K562 treated with DMSO at 1 percent for 12 hours (cell line): ENCODE measurements around the gene CYP2F1. TPM values are rescaled to one million over a fixed set of nuclear protein-coding genes. Genes with fewer than 3 reads are reported as not detected.

Source experiments
- total RNA-seq: library from RNA; unstranded; fragments of 300-600 nt; gene quantifications from 2 replicates; pipeline ENCODE4 v1.2.3, GENCODE V29; 2022; ENCODE audit not compliant: insufficient read depth

Gene CYP2F1, protein sequence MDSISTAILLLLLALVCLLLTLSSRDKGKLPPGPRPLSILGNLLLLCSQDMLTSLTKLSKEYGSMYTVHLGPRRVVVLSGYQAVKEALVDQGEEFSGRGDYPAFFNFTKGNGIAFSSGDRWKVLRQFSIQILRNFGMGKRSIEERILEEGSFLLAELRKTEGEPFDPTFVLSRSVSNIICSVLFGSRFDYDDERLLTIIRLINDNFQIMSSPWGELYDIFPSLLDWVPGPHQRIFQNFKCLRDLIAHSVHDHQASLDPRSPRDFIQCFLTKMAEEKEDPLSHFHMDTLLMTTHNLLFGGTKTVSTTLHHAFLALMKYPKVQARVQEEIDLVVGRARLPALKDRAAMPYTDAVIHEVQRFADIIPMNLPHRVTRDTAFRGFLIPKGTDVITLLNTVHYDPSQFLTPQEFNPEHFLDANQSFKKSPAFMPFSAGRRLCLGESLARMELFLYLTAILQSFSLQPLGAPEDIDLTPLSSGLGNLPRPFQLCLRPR
- total RNA-seq = 1.9 TPM in 1 of 2 replicates, not detected in the other

GRCh38 chr19:41114132-41114531, at the start of gene CYP2F1:
TSS of gene CYP2F1 (plus strand) at chr19:41114432. CDS start at chr19:41116189, 1,757 bp downstream.

GRCh38 chr19:41088151-41088550, 26.1 kb upstream of the CYP2F1 start, which contains the start of gene CYP2A13:
TSS of gene CYP2A13 (plus strand) at chr19:41088451. CDS start at chr19:41088472, 21 bp downstream.

Other genes with a start within 250 kb of the CYP2F1 start
- not detected in 2 replicates for gene CYP2A7, start 232.2 kb upstream of the CYP2F1 start, total RNA-seq
- not detected in 2 replicates for gene CYP2B6, start 123.2 kb upstream of the CYP2F1 start, total RNA-seq
- not detected in 2 replicates for gene CYP2A13, start 26.0 kb upstream of the CYP2F1 start, total RNA-seq
- 0.48 and 4.7 TPM in 2 replicates for gene CYP2S1, start 78.8 kb downstream of the CYP2F1 start, total RNA-seq
- gene AXL, start 104.8 kb downstream of the CYP2F1 start, total RNA-seq = 0.36 and 0.54 TPM in 2 replicates
- 66.0 and 143 TPM in 2 replicates for gene HNRNPUL1, start 149.9 kb downstream of the CYP2F1 start, total RNA-seq
- 16.6 and 31.0 TPM in 2 replicates for gene CCDC97, start 195.7 kb downstream of the CYP2F1 start, total RNA-seq
- 110 and 167 TPM in 2 replicates for gene TGFB1, start 239.5 kb downstream of the CYP2F1 start, total RNA-seq
- gene B9D2, start 249.7 kb downstream of the CYP2F1 start, total RNA-seq = 6.0 and 11.1 TPM in 2 replicates